ENCODE data around the gene IL15. TPM values are rescaled to one million over a fixed set of nuclear protein-coding genes. Genes with fewer than 3 reads are reported as not detected.

IL15 gene
- total and polyA plus RNA-seq, 2 of the 8 experiments (the other 6 are each of a cell fraction or from before 2014, with no cell fraction given): 0.30 to 0.61 TPM

- no peak for TF ChIP-seq PHF8 (conservative IDR thresholded peaks at IDR 0.05; ENCODE audit: low read depth, low read length)
- no peak for TF ChIP-seq KDM5A (IDR thresholded peaks at IDR 0.05; ENCODE audit: low read length)
Observed at GRCh38 chr4:141660880-141661279, 24.5 kb downstream of the IL15 start (continued).

All from H1 (cell line).